ENCODE data around the gene ZNF124.

DNA sequence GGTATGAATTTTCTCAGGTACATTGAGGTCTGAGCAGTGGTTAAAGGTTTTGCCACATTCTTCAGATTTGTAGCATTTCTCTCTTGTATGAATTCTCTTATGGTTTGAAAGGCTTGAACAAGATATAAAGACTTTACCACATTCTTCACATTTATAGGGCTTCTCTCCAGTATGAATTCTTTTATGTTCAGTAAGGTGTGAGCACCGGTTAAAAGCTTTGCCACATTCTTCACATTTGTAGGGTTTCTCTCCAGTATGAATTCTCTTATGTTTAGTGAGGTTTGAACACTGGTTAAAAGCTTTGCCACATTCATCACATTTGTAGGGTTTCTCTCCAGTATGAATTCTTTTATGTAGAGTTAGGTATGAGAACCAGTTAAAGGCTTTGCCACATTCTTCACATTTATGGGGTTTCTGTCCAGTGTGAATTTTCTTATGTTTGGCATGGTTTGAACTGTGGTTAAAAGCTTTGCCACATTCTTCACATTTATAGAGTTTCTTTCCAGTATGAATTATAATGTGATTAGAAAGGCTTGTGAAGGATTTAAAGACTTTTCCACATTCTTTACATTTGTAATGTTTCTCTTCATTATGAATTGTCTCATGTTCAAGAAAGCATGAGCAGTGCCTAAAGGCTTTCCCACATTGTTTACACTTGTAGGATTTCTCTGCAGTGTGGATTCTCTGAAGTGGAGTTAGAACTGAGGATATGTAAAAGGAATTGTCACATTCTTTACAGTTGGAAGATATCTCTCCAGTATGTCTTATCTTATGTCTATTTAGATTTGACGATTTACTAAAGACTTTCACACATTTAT is 18.4 kb upstream of the ZNF124 start:
- TF ChIP-seq, protein P1, sequence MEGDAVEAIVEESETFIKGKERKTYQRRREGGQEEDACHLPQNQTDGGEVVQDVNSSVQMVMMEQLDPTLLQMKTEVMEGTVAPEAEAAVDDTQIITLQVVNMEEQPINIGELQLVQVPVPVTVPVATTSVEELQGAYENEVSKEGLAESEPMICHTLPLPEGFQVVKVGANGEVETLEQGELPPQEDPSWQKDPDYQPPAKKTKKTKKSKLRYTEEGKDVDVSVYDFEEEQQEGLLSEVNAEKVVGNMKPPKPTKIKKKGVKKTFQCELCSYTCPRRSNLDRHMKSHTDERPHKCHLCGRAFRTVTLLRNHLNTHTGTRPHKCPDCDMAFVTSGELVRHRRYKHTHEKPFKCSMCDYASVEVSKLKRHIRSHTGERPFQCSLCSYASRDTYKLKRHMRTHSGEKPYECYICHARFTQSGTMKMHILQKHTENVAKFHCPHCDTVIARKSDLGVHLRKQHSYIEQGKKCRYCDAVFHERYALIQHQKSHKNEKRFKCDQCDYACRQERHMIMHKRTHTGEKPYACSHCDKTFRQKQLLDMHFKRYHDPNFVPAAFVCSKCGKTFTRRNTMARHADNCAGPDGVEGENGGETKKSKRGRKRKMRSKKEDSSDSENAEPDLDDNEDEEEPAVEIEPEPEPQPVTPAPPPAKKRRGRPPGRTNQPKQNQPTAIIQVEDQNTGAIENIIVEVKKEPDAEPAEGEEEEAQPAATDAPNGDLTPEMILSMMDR (conservative IDR thresholded peaks at IDR 0.05 in 1 of 2, IDR thresholded peaks at IDR 0.05 in 1 of 2; ENCODE audit: extremely low read depth in 1 of 2, insufficient read depth in 1 of 2, low read depth in 1 of 2, low read length in 2 of 2), result no peak
- no peak for TF ChIP-seq EZH2 (IDR thresholded peaks at IDR 0.05; ENCODE audit: borderline replicate concordance, low read length)
